Activated CD8-positive, alpha-beta memory T cell treated with anti-CD3 and anti-CD28 coated beads for 1 hour (primary cell): ENCODE results near the gene LIN9.
"Not testable (repeated sequence)": the region's sequence is repeated elsewhere in the genome, so short reads cannot be mapped to it uniquely, and the experiment has no call there.

Experiments used
- DNase-seq, 2 donors: peaks; one replicate each; pipeline ENCODE4 v3.0.0-alpha.2; 2020; ENCODE audit warnings: low read depth in 1 of 2; ENCODE audit errors: extremely low read depth in 1 of 2

Gene LIN9

DNA sequence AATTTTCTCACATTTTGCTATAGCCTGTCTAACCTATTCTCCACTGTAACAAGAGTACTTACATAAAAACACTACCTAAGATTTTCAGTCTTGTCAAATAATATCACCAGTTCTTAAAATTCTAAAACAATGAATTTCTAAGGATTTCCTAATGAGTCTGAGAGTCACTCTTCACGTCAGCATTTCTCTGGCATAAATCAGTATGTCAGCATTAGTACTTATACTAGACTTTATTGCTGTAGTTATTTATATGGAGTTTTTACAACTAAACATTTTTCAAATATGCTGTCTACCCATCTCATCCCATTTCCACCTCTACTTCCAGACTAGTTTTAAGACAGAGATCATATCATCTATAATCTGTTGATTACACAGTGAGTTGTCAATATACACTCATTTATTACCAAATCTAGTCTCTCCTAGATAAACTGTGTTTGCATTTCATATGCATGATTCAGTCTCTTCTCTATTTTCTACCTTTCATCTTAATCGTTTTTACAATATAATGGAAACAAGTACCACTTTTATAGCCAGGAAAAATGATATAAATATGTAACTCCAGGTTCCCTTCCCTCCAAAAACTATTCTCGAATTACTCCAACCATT is 32.8 kb downstream of the LIN9 start:
- DNase-seq, result no peak

GRCh38 chr1:226274138-226274537 is 34.8 kb downstream of the LIN9 start:
- DNase-seq, result no peak

- DNase-seq, result not testable (repeated sequence)
Measured at GRCh38 chr1:226272233-226272902, 36.6 kb downstream of the LIN9 start.

GRCh38 chr1:226268421-226269124 is 40.4 kb downstream of the LIN9 start:
- DNase-seq, result no peak

DNA sequence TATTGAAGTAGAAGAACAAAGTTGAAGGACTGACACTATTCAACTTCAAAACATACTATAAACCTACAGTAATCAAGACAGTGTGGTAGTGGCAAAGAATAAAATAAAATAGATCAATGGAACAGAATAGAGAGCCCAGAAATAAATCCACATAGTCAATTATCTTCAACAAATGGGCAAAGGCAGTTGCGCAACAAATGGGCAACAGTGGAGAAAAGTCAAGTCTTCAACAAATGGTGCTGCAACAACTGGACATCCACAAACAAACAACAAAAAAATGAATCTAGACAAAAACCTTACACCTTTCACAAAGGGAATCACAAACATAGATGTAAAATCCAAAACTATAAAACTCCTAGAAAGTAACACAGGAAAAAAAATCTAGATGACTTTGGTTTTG is 47.1 kb downstream of the LIN9 start:
- no peak for DNase-seq

GRCh38 chr1:226255380-226255779 is 53.6 kb downstream of the LIN9 start:
- no peak for DNase-seq

DNA sequence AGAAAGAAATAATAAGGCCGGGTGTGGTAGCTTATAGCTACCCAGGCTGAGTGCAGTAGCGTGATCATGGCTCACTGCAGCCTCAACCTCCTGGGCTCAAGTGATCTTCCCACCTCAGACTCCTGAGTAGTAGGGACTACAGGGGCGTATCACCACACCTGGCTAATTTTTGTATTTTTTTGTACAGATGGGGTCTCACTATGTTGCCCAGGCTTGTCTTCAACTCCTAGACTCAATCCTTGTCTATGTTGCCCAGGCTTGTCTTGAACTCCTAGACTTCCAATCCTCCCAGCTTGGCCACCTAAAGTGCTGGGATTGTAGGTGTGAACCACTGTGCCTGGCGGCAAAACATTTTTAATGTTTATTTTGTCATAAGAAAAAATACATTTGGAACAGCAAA is 55.0 kb downstream of the LIN9 start:
- no peak for DNase-seq

- not testable (repeated sequence) for DNase-seq
Measured at GRCh38 chr1:226252841-226253240, 56.1 kb downstream of the LIN9 start.

GRCh38 chr1:226250511-226250910 is 58.5 kb downstream of the LIN9 start:
- no peak for DNase-seq

DNA sequence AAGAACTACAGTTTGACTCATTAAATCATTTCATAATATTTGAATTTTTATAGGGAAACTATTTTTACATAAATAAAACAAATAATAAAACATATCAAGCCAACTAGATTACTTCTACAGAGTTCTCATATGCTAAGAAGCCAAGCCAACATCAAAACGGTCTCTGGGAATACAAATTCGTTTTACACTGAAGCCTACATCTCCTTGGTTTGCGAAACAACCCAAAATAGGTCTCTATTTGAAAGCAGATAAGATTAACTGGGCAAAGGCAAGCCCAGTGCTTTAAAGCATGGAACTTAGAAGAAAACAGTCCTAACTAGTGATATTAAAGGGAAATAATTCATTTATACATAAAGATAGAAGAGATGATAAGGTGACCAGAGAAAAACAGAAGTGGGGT is 60.2 kb downstream of the LIN9 start:
- DNase-seq, result no peak

- no peak for DNase-seq
Measured at GRCh38 chr1:226248091-226248490, 60.9 kb downstream of the LIN9 start.

DNA sequence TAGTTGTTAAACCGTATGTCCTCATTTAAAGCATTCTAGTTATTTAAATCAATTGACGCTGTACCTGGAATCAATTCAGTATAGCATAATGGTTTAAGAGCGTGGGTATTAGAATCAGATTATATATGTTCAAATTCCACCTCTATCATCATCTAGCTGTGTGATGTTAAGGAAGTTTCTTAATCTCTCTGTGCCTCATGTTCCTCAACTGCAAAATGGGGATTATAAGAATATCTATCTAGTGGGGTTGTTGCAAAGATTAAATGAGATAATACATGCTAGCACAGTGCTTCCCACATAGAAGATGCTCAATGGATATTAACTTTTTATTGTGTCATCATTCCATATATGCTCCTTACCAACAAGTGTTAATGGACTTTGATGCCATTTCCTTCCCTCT is 69.5 kb downstream of the LIN9 start:
- no peak for DNase-seq

DNA sequence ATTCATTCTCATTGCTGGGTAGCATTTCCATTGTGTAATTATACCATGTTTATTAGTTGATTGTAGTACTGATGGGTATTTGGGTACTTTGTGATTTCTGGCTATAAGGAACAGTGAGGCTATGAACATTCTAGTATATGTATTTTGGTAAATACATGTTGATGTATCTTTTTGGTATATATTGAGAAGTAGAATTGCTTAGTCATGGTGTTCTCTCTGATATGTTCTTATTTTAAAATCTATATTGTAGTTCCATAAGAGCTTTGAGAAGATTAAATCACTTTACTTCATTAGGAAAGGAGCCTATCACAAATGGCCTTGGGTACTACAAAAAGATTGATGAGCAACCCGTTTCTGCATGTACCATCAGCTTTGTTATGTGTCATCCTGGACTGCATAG is 72.1 kb downstream of the LIN9 start:
- DNase-seq, result no peak

GRCh38 chr1:226233806-226234205 is 75.2 kb downstream of the LIN9 start:
- DNase-seq, result no peak

DNA sequence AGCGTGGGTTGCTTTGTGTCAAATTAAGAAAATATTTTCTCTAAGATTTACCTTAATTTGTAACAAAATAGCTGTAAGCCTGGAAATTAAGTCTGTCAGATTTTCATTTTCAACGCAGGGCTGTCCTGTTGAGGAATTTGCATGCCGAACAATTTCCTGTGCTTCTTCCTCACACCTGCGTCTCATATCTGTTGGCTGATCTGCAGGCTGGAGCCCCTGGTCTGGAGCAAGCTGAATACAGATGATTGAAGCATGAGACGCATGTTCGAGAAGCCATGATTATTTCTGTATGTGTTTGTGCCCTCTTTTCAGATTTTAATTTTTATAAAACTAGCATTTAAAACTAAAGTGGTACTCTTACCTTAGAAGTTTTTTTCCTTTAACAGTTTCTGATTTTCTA is 75.7 kb downstream of the LIN9 start:
- DNase-seq, result no peak

DNA sequence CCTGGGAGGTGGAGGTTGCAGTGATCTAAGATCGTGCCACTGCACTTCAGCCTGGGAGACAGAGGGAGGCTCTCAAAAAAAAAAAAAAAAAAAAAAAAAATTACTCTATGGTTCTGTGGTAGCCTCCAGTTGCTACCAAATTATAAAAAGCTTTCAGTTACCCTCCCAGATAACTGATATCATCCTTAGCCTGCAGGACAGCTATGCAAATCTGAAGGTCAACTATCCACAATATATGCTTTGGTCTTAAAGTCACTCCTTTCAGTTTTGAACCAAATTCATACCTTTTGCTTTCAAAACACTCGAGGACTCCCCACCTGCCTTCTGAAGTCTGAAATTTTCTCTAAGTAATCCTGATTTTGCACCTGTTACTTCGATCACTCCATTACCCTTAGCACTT is 82.4 kb downstream of the LIN9 start:
- no peak for DNase-seq

GRCh38 chr1:226223786-226224244 is 85.1 kb downstream of the LIN9 start:
- no peak for DNase-seq

DNA sequence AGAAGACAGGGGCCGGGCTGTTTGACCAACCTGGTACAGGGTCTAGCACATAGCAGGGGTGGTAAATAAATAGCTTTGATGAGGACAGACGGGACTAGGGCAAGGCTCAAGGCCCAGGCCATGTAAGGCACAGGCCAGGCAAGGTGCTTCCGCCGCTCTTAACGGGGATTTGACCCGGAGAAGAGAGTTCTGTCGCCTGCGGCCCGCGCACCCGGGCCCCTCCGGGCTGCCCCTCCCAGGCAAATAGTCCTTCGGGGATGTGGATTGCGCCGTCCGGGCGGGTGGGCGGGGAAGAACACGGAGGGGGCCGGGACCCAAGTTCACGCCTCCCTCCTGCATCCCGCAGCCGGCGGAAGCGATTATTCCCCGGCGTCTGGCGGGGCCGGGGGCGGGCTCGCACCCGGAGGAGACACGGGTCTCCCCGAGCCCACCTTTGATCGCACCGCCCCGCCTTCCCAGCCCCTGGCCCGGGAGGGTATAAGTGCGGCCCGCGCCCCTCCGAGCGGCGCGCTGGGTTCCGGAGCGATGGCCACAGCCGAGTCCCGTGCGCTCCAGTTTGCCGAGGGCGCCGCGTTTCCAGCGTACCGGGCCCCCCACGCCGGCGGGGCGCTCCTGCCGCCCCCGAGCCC is 85.7 kb downstream of the LIN9 start, which contains the start of gene MIXL1:
MIXL1 (plus strand) TSS at position 508 of the 629 bp plus-strand sequence; CDS start at position 526, 18 bp downstream.
- DNase-seq, result no peak

- DNase-seq, result no peak
Measured at GRCh38 chr1:226222686-226223085, 86.3 kb downstream of the LIN9 start.

DNA sequence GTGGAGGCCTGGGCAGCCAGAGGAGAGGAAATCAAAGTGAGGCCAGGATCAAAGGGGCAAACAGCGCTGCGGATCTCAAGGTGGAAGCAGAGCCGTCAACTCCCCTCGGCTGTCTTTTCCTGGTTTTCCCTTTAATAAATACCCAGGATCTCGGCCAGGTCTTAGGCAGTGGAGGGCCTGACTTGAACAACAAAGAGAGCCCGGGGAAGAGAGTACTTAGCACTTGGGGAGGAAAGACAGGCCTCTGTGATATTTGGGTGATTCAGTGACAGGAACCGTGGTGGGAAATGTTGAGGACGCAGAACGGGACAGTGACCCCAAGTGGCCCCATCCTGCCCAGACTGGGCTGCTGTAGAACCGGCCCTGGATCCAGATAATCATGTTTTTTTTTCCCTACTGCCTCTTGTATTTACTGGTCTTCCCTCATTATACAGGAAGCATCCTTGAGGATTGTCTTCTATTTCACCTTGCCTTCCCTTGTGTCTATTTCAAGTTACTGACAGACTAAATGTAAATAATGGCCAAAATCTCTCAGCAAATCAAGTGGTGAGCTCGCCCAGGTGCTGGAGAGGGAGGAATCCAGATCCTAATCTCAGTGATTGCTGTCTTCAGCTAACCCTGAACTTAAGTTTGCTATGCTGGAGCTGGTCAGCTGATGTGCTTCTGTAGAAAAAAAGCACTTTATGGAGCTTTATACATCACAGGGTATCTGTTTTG is 88.3 kb downstream of the LIN9 start:
- no peak for DNase-seq

DNA sequence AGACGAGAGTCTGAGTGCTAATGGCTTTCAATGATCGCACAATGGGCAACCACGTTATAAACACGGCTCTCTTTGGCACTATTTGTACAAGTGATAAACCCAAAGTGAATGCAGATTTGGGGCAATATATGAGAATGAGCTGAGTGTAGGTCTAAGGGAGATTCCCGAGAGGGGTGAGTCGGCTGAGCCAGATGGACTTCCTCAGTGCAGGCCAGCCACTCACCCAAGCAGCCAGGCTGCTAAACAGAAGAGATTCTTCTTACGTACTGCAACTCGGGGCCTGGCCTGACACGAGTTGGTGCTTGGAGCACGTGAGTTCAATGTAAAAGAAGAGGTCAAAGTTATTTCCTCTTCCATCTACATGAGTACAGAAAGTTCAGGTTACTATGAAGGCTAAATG is 91.7 kb downstream of the LIN9 start:
- DNase-seq, result no peak
